Epithelial cell of esophagus (primary cell): Measurements from ENCODE around the gene FBXW5.

Experiments
- DNase-seq: peaks from one replicate; pipeline ENCODE4 v3.0.0; 2010; ENCODE audit warnings: low read depth
- H3K4me3 ChIP-seq: 2 replicates; pipeline ENCODE4 v1.5.1; 2011; ENCODE audit warnings: mild to moderate bottlenecking, low read length, control low read depth
- TF ChIP-seq, protein P1 (sequence below): IDR thresholded peaks from 2 replicates; pipeline ENCODE4 v1.5.1; 2011; ENCODE audit warnings: low read depth, mild to moderate bottlenecking, low read length, control low read depth, inconsistent platforms; ENCODE audit not compliant: insufficient read depth; ENCODE audit errors: missing control alignments

Gene FBXW5

GRCh38 chr9:136944519-136945332, at the start of gene FBXW5, which contains the start of gene C8G:
Gene FBXW5, minus strand, starts transcription at chr9:136944738. Its CDS starts 655 bp downstream, at chr9:136944083.
Gene C8G, plus strand, starts transcription at chr9:136945243. Its CDS starts 78 bp downstream, at chr9:136945321.
- peak within 1 kb of the TSS; percentile 71 for H3K4me3 ChIP-seq
- DNase-seq, result peak; percentile 91
- TF ChIP-seq, protein P1, sequence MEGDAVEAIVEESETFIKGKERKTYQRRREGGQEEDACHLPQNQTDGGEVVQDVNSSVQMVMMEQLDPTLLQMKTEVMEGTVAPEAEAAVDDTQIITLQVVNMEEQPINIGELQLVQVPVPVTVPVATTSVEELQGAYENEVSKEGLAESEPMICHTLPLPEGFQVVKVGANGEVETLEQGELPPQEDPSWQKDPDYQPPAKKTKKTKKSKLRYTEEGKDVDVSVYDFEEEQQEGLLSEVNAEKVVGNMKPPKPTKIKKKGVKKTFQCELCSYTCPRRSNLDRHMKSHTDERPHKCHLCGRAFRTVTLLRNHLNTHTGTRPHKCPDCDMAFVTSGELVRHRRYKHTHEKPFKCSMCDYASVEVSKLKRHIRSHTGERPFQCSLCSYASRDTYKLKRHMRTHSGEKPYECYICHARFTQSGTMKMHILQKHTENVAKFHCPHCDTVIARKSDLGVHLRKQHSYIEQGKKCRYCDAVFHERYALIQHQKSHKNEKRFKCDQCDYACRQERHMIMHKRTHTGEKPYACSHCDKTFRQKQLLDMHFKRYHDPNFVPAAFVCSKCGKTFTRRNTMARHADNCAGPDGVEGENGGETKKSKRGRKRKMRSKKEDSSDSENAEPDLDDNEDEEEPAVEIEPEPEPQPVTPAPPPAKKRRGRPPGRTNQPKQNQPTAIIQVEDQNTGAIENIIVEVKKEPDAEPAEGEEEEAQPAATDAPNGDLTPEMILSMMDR, result peak; percentile 63

DNA sequence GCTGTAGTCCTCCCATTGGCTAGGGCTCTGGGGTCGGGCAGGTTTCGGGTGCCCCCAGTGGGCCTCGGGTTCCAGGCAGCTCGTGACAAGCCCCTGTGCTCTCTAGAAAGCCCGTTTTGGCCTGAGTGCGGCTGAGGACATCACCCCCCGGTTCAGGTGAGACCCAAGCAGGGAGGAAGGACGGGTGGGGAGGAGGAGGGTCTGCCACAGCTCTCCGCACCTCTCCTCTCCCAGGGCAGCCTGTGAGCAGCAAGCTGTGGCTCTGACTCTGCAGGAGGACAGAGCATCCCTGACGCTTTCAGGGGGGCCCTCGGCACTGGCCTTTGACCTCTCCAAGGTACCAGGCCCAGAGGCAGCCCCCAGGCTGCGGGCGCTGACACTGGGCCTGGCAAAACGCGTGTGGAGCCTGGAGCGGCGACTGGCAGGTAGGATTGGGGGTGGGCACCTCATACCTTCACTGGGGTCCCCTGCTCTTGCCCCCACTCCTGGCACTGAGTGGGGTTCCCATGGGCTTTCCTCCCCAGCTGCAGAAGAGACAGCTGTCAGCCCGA, 48.4 kb upstream of the FBXW5 start:
- DNase-seq, result no peak
- TF ChIP-seq, protein P1, result no peak
- peak overlapping the region; percentile 65 for H3K4me3 ChIP-seq

GRCh38 chr9:136991993-136992818, 47.7 kb upstream of the FBXW5 start, which contains the start of gene PAXX:
Gene PAXX, plus strand, starts transcription at chr9:136992422. Its CDS starts 22 bp downstream, at chr9:136992444.
- TF ChIP-seq, protein P1, result no peak
- DNase-seq, result peak; percentile 90
- peak within 1 kb of the TSS; percentile 65 for H3K4me3 ChIP-seq

DNA sequence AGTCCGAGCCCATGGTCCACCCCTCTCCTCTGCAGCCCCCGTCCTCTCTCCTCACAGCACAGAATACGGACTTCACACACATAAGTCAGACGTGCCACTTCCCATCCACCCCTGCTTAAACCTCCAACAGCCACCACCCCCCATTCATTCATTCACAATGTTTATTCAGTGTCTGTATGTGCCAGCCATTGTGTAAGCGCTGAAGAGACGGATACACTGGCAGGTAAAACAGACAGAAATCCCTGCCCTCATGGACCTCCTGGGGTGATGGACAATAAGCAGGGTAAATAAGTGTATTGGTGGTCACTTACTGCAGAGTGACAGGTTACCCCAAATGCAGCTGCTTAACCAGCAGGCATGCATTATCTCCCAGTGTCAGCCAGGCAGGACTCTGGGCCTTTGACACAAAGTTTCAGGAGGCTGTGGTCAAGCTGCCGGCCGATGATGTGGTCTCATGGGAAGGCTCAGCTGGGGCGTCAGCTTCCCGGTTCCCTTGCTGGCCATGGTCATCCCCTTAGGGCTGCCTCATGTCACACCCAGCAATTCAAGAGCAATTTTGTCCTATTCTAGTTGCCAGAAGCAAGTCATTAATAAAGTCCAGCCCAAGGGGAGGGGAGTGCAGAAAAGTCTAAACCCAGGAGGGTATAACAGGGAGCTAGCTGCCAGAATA, 45.8 kb upstream of the FBXW5 start:
- TF ChIP-seq, protein P1, result no peak
- H3K4me3 ChIP-seq, result no peak overlapping the region
- DNase-seq, result no peak

DNA sequence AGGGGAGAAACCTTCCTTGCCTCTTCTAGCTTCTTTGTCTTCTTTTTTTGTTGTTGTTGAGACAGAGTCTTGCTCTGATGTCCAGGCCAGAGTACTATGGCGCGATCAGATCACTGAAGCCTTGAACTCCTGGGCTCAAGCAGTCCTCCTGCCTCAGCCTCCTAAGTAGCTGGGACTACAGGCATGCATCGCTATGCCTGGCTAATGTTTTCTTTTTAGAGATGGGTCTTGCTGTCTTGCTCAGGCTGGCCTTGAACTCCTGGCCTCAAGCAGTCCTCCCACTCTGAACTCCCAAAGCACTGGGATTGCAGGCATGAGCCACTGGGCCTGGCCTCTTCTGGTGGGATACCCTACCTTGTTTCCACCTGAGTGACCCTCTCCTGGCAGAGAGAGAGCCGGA, 44.3 kb upstream of the FBXW5 start:
- no peak overlapping the region for H3K4me3 ChIP-seq
- TF ChIP-seq, protein P1, result no peak
- DNase-seq, result no peak

DNA sequence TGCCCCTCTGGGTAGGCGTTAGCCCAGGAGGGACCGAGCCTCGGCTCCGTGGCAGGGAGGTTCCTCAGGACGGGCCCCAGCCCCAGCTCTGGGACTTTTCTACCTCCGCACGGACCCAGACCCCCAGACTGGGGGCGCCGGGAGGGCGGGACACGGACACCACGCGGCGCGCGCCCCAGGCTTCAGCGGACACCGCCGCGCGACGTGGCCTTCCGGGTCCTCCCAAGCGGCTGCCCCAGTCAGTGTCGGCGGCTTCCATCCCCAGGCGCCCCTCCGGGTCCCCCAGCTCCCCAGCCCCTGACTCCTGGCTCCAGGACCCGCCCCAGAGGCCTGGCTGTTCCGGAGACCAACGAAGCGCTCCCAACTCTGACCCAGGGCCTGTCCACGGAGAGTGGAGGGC, 41.3 kb upstream of the FBXW5 start:
- TF ChIP-seq, protein P1, result no peak
- no peak overlapping the region for H3K4me3 ChIP-seq
- DNase-seq, result no peak
